ACHN (cell line): ENCODE data around the gene CELA2A.
"Not testable (repeated sequence)": the region's sequence is repeated elsewhere in the genome, so short reads cannot be mapped to it uniquely, and the experiment has no call there.

Experiments
- DNase-seq: peaks from one replicate; pipeline ENCODE4 v3.0.0-alpha.2; 2015
- in situ Hi-C: cut with HindIII; loops from 2 replicates; pipeline ENCODE4 v1.10.0; 2017; ENCODE audit warnings: low sequenced_read_pairs, low pct_ligation_motif_present, low pct_unique_long_range_greater_than_20kb

CELA2A gene

GRCh38 chr1:15423355-15424077 lies 33.0 kb upstream of the CELA2A start:
- in situ Hi-C loops, result no loop called here
- no peak for DNase-seq

DNA sequence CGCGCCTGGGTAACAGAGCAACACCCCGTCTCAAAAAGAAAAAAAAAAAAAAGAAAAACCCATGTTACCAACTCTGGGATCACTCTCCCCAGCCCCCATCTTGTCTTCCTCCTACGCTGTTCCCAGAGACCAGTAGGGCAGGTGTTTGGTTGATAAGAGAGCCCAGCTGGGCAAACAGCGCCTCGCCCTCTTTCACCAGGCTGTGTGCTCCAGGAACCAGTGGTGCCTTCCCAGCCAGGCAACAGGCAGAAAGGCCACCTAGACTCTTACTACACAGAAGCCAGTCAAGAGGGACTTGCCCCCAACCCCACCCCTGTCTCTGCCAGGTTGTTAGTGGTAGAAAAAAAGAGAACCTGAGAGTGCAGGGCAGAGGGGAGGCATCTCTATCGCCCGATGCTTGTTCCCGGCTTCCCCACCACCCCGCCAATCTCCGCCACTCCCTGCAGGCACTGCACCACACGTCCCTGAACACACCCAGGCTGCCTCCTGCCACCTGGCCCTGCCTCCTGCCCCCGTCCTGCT lies 32.3 kb upstream of the CELA2A start:
- no peak for DNase-seq
- in situ Hi-C loops, result no loop called here

- in situ Hi-C loops, result loop anchor here (25.0 kb wide), 1 partner anchor 113 kb away; no protein-coding TSS in a partner anchor
- DNase-seq, result no peak
Measured at GRCh38 chr1:15424981-15425380, 31.6 kb upstream of the CELA2A start.

DNA sequence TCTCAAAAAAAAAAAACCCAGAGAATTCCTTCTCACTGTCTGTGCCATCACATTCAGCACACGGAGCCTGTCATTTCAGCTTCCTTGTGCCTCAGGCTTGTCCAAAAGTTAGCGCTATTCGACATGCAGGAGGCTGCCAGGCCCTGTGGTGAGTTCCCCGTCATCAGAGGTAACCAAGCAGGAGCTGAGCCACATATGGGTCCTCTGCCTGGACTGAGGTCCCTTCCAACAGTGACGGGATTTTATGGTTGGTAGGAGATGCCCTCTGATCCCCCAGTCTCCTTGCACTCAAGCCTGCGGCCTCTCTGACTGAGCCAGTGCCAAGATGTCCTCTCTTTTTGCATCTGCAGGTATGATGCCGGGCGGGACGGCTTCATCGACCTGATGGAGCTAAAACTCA lies 31.0 kb upstream of the CELA2A start:
- no peak for DNase-seq
- in situ Hi-C loops, result loop anchor here (25.0 kb wide), 1 partner anchor 113 kb away; no protein-coding TSS in a partner anchor

GRCh38 chr1:15425958-15426357 lies 30.6 kb upstream of the CELA2A start:
- in situ Hi-C loops, result loop anchor here (25.0 kb wide), 1 partner anchor 114 kb away; no protein-coding TSS in a partner anchor
- no peak for DNase-seq

DNA sequence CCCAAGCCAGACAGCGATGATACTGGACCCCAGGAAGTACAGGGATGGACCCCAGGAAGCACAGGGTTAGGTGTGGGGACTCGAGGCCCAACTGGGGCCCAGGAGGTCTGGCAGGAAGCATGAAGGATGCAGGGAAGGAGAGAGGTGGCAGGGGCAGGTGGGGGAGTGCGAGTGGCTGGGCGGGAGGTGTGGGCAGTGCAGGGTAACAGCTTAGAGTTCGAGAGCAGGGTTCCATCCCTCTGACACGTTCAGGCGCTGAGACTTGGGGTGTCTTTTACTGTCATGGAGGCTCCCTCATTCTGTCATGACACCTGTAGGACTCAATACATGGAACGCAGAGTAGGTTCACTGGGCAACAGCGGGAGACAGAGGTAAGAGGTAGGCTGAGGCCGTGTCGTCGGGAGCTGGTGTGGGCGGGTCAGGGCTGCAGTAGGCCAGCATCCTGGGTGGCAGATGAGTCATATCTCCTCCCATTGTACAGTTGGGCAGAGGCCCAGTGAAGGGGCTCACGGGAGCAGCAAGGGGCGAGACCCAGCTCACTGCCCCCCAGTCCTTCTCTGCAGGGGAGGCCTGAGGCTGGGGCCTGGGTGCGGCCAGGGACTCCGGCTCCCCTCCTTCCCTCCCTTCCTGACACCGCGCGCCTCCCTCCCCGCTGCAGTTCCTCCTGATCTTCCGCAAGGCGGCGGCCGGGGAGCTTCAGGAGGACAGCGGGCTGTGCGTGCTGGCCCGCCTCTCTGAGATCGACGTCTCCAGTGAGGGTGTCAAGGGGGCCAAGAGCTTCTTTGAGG lies 29.8 kb upstream of the CELA2A start:
- DNase-seq, result no peak
- in situ Hi-C loops, result loop anchor here (25.0 kb wide), 1 partner anchor 114 kb away; no protein-coding TSS in a partner anchor

GRCh38 chr1:15427280-15427666 lies 29.3 kb upstream of the CELA2A start:
- in situ Hi-C loops, result loop anchor here (25.0 kb wide), 1 partner anchor 115 kb away; no protein-coding TSS in a partner anchor
- DNase-seq, result no peak

GRCh38 chr1:15428252-15428651 lies 28.3 kb upstream of the CELA2A start:
- in situ Hi-C loops, result loop anchor here (25.0 kb wide), 1 partner anchor 116 kb away; no protein-coding TSS in a partner anchor
- not testable (repeated sequence) for DNase-seq

GRCh38 chr1:15428815-15429435 lies 27.6 kb upstream of the CELA2A start:
- in situ Hi-C loops, result loop anchor here (25.0 kb wide), 1 partner anchor 117 kb away; no protein-coding TSS in a partner anchor
- DNase-seq, result no peak

DNA sequence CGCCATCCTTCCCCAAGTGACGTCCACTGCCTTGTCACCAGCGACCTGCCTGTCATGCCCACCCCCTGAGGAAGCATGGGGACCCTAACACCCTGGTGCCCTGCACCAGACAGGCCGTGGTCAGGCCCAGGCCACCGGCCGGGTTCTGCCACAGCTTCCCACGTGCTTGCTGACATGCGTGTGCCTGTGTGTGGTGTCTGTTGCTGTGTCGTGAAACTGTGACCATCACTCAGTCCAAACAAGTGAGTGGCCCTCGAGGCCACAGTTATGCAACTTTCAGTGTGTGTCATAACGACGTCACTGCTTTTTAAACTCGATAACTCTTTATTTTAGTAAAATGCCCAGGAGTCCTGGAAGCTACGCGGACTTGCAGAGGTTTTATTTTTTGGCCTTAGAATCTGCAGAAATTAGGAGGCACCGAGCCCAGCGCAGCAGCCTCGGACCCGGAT lies 26.8 kb upstream of the CELA2A start:
- no peak for DNase-seq
- in situ Hi-C loops, result loop anchor here (25.0 kb wide), 1 partner anchor 117 kb away; no protein-coding TSS in a partner anchor

- in situ Hi-C loops, result loop anchor here (25.0 kb wide), 1 partner anchor 119 kb away; no protein-coding TSS in a partner anchor
- no peak for DNase-seq
Measured at GRCh38 chr1:15430787-15431570, 25.6 kb upstream of the CELA2A start.

DNA sequence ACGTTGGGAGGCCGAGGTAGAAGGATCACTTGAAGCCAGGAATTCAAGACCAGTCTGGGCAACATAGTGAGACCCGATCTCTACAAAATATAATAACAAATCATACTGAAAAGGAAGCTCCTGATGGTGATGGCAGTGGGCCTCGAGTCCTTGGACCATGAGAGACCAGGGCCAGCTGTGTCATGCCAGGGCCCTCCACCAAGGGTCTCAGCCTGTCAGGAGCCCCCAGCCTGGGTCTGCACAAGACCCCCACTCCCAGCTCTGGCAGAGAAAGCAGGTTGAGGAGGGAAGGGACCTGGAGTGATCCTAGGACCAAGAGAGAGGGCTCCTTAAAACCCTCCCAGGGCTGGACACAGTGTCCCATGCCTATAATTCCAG lies 25.0 kb upstream of the CELA2A start:
- in situ Hi-C loops, result loop anchor here (25.0 kb wide), 1 partner anchor 119 kb away; no protein-coding TSS in a partner anchor
- no peak for DNase-seq

GRCh38 chr1:15432324-15432723 lies 24.2 kb upstream of the CELA2A start:
- DNase-seq, result no peak
- in situ Hi-C loops, result loop anchor here (25.0 kb wide), 1 partner anchor 120 kb away; no protein-coding TSS in a partner anchor

GRCh38 chr1:15433471-15433870 lies 23.1 kb upstream of the CELA2A start:
- DNase-seq, result no peak
- in situ Hi-C loops, result loop anchor here (25.0 kb wide), 1 partner anchor 121 kb away; no protein-coding TSS in a partner anchor

DNA sequence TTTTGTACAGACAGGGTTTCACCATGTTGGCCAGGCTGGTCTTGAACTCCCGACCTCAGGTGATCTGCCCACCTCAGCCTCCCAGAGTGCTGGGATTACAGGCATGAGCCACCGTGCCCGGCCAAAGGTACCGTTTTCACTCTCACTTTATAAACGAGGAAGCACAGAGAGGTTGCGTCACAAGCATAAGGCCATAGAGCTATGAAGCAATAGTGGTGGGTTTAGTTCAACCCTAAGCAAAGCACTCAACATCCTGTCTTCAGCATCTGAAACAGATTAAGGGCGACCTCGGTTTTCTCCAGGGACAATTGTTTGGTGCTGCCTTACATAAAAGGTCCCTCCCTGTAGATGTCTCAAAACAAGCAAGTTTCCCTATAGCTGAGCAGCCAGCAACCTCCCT lies 21.8 kb upstream of the CELA2A start:
- not testable (repeated sequence) for DNase-seq
- in situ Hi-C loops, result loop anchor here (25.0 kb wide), 1 partner anchor 122 kb away; no protein-coding TSS in a partner anchor

DNA sequence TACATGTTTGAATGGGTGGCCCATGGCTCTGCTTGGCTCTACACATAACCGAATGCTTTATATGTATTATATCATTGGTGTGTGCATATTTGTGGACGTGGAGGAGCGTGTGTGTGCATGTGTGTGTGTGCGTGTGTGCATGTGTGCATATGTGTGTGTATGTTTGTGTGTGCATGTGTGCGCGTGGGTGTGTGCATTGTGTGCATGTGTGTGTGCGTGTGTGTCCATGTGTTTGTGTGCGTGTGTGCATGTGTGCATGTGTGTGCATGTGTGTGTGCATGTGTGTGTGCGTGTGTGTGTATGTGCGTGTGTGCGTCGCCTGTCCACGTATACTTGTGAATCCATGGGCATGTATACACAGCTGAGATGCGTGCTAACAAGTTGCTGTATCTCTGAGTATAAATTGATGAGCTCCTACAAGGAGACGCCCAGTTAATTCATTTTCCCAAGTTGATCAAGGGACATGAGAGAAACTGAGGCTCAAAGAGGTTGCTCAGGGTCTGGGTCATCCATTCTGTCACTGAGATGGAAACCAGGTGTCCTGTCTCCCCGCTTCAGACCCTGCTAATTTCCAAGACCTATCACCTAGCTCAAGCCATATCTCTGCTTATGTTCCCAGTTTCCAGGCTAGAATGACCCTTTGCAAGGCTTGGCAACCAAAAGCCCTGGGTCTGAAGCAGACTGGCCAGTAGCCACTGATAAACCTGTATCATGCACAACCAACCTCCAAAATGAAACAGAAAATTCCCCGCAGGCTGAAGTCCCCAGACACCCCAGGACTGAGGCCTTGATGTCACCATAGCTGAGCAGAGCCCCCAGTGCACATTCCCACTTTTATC lies 21.1 kb upstream of the CELA2A start:
- in situ Hi-C loops, result loop anchor here (25.0 kb wide), 1 partner anchor 123 kb away; no protein-coding TSS in a partner anchor

More for the DNA sequence above, 21.1 kb upstream of the CELA2A start:
- no peak for DNase-seq
